ENCODE data around the gene NOTCH2.
"Not testable (repeated sequence)": the region's sequence is repeated elsewhere in the genome, so short reads cannot be mapped to it uniquely, and the experiment has no call there.

DNA sequence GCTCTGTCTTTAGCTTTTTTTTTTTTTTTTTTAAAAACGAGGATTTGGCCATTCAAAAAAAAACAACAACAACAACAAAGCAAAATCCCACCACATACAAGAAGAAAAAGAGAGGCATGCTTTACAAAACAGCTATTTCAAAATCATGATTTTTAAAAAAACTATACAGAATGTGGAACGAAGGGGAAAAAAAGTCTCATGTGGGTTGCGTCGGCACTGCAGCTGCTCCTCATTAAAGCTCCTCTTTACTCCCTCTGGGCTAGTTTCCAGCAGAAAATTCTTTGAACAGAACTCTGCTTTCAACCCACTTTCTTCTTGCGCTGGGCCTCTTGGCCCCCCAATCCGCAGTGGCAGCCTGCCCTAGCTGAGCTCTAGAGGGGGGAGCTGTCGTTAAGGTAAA lies 54.5 kb downstream of the NOTCH2 start:
- TF ChIP-seq CTCF, POLR2A, EP300 (IDR thresholded peaks at IDR 0.05): not testable (repeated sequence)
